ENCODE data around the gene ALG9.

ALG9 gene

DNA sequence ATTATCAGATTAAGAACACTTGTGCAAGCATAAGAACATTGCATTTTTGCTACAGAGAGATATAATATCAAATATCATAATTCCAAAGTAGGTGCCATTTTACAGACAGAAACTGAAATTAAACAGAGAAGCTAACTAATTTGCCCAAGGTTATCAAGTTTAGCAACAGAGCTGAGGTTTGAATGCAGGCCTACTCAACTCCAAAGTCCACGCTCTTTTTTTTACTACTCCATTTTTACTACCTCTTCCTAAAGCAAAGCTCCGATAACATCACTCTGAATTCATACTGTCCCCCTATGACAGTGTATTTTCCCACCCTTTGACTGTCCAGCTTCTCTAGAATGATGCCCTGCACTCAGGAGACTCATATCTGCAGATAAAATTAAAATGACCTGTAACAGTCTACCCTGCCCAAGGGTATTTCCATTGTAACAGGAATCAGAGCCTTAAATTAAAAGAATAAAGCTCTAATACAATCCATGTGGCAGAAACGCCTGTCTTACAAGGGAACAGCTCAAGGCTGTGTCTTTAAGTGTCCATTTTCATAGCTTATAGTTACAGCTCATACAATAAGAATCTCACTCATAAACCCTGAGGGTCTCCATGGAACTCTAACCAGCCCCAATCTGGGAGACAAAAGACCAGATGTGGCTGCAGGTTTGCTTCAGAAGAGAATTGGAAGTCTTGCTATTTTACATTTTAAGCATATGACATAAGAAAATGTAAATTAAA lies 36.8 kb downstream of the ALG9 start:
- no peak for DNase-seq

DNA sequence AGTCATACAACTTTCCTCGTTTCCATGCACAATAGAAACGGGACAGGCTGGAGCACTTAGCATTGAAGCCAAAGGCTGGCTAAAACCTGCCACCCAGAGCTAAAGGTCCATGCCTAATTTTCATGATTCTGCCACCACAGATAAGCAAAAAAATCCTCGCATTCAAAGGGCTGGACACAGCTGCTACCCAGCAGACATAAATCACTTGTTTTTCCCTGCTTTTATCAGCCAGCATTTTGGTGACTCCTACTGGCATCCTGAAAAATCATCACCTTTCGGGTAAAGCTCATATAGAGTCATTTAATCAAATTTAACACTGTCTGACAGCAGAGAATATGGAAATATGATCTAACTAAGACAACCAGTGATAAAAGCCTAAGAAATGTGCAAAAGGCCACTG lies 37.9 kb downstream of the ALG9 start:
- no peak for DNase-seq

DNA sequence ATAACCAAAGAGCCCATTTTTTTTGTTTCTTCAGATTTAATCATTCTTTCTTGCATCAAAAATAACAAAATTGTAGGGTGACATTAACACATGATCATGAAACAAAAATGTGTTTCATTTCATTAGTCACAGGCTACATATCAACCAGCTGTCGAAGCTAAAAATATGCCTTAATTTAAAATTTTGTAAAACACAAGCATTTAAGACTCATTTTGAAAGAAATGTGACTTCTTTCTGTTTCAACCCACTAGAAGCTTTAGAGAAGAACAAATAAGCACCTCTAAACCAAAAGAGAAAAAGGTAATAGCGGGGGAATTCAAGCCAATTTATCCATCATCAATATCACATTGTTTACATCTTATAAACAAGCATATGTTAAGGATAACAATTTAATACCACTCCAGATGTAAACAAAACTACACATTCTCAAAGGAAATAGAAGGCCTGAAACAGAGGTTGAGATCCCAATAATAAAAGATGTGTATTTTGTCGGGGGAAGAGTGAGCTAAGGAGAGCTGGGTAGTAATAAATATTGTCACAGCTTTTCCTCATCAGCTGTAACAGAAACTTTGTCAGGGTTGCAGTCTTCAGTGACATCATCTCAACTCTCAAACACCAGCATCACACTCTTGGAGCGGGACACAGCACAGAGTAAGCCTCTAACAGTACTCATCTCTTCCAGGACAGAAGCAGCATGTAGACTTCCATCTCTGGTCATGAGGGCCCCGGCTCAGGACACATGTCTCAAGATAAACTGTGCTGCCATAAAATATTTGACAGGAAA lies 42.0 kb downstream of the ALG9 start:
- DNase-seq: no peak

DNA sequence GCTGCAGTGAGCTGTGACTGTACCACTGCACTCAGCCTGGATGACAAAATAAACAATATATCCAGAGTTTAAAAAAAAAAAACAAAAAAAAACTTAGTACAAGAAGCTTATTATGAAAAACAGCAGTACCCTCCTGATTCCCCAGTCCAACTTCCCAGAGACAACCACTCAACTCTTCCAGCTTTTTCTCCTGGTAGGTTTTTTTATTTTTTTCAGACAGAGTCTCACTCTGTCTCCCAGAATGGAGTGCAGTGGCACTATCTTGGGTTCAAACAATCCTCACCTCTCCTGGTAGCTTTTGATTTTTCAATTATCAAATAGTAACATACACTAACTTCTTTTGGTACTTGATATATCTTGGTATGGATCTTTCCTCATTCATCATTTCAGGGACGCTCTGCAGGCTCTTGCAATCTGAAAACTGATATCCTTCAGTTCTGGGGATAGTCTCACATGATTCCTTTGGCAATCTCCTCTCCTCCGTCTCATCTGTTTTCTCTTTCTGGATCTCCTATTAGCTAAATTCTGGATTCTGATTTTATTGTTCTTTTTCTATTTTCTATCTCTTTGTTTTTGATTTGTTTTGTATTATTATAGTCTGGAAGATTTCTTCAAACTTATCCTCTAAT lies 44.9 kb downstream of the ALG9 start:
- no peak for DNase-seq

DNA sequence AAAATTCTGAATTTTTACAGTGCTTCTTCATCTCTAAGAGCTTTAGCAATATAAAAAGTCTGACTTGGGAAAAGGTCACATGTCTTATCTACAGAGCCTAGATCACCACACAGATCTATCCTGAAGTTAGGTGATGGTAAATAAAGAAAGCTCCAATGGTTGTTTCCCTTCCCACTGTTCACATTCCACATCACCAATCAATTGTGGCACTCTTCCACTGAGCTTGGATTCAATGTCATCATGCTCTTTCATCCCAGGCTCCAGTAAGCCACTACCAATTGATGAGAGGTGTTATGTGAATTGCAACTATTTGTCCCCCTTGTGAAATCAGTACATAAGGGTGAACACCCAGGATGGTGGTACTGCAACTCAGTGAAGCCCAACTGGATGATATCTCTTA lies 47.8 kb downstream of the ALG9 start:
- DNase-seq: no peak

DNA sequence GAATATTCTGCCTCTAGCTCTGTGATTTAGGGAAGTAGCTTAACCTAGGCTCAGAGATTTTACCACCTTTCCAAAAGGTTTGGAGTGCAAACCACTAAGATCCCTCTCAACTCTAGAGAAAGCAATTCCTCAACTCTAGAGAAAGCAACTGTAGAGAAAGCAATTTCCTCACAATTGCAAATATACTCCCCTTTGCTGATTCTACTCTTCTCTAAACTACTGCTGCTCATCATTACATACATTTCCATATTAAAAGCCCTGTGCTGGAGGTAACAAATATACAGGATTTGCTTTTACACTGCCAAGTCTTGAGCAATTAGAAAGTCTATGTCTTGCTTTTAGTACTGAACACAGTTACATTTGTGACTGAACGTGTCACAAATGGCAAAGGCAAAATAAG lies 48.2 kb downstream of the ALG9 start:
- DNase-seq: no peak

DNA sequence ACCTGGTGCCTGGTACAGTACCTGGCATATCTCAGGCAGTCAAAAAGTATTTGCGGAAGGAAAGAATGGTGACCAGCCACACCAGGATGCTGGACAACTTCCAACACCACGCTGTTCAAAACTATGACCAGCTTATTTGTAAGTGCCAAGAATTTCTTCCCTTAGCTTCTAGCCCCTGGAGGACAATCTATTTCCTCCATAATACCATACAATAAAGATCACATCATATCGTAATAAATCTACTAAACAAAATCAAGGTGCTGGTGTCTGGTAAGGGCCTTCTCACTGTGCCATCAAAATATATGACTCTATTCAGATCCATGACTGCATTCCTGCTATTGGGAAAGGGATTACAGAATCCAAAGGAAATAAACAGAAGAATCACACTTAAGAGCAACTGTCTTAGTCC lies 51.5 kb downstream of the ALG9 start:
- DNase-seq: no peak

DNA sequence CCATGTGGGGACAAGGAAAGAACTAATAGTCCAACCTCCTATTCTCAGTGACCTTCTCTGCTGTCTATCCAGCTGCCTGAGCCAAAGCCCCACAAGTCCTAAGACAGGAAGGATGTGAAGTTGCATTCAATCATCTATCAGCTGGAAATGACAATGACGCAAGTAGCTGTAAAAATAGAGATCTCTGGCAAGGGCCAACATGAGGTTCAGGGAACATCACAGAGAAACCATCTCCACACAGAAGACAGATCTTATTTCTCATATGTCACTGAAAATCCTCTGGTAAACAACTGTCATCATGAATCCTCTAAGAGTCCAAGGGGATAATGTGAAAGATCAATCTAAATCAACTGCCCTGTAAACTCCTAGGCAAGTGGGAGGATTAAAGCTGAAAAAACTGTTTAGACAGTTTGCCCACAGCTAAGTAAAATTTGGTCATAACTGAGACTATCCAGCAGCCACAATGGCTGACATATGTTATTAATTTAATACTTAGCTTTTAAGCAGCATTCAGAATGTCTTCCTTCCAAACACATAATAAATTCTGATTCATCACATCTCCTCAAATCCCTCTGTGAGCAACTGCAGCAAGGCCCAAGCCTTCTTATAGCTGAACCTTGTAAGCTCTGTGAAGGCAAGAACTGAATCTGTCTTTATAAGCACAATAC lies 52.1 kb downstream of the ALG9 start:
- no peak for DNase-seq

DNA sequence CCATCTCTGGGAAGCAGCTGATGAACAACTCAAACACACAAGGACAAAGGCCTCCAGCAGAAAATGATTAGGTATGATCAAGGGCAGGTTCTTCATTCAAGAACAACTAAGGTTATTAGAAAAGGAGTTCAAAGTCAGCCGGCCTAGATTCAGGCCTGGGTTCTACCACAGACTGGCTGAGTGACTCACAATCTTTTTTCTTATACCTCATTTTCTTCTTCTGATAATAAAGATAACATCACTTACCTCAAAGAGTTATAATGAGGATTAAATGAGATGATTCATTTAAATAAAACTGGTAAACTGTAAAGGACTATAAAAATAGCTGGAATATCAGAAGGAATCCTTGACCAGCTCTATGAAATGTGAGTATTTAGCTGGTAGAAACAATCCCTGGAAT lies 55.9 kb downstream of the ALG9 start:
- DNase-seq: no peak

DNA sequence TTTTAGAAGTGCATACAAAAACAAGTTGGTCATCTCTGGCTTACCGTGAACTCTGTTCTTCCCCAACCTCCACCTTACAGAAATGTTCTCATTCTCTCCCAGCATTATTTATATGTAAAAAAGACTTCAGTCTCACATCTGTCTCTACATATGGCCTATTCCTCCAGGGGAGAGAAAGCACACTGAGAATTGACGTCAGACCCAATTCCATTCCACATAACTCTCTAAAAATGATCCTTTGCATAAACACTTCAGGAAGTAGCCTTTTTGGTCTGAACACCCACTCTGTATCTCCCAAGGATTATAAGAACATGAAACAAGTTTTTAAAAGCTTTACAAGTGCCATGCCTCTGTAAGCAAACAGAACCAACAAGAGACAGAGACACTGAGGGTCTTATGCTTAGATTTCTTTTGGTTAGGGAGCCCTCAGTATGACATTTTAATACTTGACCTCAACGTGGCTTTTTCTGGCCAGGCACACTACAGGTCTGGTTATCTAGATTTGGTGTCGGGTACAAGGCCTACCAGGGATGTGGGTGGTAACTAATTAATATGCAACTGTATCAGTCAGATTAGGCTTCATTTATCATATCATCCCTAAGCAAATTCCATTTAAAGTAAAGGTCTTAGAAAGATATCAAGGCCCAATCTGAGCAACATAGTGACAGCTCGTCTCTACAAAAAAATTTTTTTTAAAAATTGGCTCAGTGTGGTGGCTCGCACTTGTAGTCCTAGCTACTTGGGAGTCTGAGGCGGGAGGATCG lies 56.6 kb downstream of the ALG9 start:
- DNase-seq: no peak

DNA sequence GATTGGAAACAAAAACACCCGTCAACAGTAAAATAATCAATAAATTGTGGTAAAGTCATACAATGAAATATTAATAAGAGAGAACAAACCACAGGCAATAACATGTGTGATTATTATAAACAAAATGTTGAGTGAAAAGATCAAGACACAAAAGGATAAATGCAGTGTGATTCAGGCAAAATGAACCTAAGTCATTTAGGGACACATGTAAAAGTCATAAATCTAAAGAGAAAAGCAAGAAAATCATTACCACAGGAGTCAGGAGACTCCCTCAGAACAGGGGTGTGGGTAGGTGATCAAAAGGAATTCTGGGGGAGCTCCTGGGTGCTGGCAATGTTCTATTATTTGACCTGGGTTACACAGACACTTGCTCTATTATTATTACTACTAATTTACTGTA lies 57.3 kb downstream of the ALG9 start:
- DNase-seq: no peak

DNA sequence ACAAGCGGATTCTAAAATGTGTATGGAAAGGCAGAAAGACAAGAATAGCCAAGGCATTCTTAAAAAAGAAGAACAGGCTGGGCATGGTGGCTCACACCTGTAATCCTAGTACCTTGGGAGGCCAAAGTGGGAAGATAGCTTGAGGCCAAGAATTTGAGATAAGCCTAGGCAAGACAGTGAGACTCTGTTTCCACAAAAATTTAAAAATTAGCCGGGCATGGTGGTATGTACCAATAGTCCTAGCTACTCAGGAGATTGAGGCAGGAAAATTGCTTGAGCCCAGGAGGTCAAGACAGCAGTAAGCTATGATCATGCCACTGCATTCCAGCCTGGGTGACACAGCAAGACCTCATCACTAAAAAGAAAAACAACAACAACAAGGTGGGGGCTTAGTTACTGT lies 59.2 kb downstream of the ALG9 start:
- DNase-seq: no peak

DNA sequence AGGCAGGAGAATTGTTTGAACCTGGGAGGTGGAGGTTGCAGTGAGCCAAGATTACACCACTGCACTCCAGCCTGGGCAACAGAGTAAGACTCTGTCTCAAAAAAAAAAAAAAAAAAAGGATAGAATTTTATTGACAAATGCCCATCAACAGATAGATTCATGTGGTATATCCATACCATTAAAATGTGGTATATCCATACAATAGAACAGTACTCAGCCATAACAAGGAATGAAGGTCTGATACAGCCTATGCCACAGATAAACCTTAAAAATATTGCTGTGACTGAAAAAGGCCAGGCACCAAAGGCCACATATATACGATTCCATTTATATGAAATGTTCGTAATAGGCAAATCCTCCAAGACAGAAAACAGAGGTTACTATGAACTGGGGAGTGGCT lies 59.9 kb downstream of the ALG9 start:
- DNase-seq: no peak

DNA sequence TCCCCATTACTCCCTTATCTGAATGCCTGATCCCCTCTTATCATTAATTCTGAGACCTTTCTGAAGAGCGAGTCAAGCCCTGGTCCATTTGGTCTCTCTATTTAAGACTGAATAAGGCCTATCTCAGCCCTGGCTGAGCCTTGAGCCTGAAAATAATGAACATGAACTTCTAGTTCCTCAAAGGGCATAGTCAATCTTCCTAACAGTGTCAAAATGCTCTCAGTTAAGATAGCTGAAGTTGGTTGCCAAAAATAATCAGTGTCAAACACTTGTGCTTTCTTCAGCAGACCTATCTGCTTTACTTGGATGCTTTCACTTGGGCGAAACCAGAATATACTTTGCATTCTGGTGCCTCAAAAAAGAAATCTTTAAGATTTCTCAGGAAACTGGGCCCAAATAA lies 62.5 kb downstream of the ALG9 start:
- no peak for DNase-seq

DNA sequence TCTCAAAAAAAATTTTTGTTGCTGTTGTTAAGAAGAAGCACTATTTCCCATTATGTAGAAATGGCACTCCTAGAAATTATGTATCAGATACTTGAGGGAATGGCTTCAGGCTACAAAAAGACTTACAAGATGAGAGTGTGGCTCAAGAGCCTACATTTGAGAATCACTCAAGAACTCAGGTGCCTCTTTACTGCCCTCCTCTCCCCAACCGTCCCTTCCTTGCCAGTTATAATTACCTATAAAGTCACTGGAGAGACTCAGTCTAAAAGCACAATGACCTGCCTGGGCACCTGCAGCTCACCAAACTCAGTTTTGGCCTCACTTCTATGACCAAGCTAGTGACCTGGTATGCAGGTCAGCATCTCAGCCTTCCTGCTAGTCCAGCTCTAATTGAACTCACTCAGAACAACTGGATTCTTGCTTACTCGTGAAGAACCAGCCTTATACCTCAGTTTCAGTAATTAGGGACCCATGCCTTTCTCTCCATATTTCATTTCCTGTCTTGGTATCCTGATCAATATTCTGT lies 63.3 kb downstream of the ALG9 start:
- DNase-seq: no peak

DNA sequence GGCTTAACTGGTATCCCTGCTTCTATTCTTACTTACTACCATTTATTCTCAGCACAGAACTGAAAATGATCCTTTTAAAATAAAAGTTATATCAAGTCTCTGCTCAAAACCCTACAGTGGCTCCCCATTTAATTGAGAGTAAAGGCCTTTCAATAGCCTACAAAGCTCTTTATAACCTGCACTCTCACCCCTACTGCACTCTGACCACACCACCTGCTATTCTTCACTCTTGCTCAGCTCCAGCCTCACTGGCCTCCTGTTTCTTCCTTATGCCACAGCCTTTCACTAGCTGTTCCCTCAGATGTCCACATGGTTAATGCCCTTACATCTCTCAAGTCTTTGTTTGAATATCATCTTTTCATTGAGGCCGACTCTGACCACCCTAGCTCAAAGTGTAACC lies 64.3 kb downstream of the ALG9 start:
- no peak for DNase-seq

DNA sequence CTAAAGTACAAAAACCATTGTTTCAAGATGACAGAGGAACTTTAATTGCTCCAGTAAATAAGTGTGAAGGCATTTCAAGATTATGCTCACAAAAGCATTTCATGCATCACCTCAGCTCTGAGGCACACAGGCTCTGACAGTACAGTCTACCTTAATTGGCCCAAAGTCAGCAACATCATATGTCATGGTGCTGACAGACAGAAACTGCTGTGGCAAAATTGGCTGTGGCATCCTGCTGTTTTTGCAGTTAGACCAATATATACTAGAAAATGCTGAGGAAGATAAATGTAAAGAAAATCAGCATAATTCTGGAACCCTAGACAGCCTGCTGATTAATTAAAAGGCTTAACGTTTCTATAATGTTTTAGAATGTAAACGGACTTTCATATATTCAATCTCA lies 70.2 kb downstream of the ALG9 start:
- no peak for DNase-seq

DNA sequence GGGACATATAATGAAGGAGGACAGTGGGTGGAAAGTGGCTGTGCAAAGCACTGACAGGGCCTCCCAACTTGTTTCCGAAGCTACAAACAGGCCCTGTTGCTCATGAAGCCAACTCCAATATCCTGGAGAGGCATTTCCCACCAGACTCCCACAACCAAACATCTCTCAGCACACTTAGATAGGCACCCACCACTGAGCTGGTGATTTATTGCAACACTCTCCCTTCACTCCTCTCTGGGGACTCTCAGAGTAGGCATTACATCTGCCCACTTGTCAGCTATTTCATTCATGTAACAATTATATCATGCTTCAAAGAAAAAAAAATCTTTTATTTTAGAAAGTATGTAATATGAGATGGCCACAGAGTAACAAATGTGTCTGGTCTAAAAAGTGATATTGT lies 73.1 kb downstream of the ALG9 start:
- DNase-seq: no peak

DNA sequence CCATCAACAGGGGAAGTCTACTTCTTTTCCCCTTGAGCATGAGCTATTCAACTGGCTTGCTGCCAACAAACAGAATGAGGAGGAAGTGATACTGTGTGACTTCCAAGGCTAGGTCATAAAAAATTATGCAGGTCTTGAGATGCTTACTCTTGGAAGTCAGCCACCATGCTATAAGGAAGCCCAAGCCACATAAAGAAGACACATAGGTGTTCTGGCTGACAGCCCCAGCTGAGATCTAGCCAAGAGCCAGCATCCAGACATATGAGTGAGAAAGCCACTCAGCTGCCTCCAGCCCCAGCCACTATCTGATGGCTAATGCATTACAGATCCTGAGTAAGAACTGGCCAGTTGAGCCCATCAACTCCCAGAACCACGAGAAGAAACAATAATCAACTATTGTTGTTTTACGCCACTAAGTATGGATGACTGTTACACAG lies 74.2 kb downstream of the ALG9 start:
- no peak for DNase-seq

DNA sequence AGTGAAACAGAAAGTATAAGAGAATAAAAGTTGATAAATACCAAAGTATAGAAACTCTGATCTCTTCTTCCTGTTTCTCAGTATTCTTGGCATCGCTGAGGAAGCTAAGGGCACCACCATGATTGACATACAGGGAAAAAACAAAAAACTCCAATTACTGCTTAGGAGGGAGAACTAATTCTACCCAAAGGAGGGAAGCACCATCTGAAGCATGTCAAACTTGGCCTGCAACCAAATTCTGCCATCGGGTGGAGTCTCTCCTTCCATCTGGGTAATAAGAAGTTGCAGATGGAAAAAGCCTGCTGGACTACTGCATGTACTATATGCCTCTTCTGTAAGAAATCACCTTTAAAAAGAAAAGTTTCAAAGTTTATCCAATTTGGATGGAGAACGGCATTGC lies 74.7 kb downstream of the ALG9 start:
- no peak for DNase-seq

DNA sequence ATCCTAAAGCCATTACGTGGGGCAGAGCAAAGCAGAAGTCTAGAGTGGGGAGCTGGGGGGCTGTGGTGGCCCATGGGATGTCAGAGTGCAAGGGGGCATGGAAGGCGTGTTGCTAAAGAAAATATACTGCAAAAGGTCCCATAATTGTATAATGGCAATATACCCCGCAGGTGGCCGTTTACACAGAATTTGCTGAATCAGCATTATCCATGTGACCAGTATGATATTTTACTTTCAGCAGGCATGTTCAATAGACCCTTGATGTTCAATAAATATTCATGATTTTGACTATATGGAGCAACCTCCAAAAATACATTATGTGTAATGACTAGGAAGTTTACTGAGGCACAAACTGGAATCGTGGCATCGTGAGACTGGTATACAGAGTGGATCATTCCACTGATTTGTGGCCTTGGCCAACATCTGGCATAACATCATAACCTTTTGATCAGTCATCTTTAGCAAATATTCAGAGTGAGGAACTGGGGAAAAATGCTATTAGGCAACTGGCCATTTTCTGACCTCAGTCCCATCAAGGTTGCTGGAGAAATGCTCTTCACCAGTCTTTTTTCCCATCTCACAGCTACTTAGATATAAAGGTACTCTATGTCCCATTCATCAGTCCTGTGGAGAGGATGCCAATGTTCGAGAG lies 75.9 kb downstream of the ALG9 start:
- DNase-seq: no peak

DNA sequence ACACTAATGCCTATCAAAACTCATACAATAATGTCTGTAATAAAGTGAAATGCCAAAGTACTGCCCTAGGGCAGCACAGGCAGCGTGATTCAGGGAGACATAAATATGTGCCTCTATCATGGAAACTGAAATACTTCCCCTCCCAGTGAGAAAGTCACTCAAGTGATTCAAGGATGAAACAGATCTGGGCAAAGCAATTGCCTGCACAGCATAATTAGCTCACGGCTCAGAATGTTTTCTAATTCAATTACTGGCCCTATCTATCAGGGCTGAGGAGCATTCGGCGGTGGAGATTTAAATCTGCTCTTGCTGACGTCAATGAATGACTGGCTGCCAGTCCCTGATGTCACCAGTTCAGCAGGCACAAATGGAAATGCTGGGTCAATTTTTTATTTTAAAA lies 77.5 kb downstream of the ALG9 start:
- no peak for DNase-seq
